Measurements from ENCODE around the gene TLK1. TPM values are rescaled to one million over a fixed set of nuclear protein-coding genes. Genes with fewer than 3 reads are reported as not detected.

Gene TLK1
- total RNA-seq: 10 to 100 TPM; 26.3 to 77.4 (median 62.8) TPM
- 10 to 100 TPM; 15.9 to 24.6 TPM for polyA plus RNA-seq
- long read RNA-seq, donor 1, partial matches to known transcripts: 33 of 48 reads
- long read RNA-seq, donor 1, other reads (novel, unspliced or antisense): 15 of 48 reads
- long read RNA-seq, donor 2, full-length matches to known transcripts: 4 of 4 reads
- long read RNA-seq, donor 2, partial matches to known transcripts: 0 of 4 reads
- long read RNA-seq, donor 2, other reads (novel, unspliced or antisense): 0 of 4 reads
- long read RNA-seq, donor 3, full-length matches to known transcripts: 35 of 48 reads
- long read RNA-seq, donor 3, partial matches to known transcripts: 2 of 48 reads
- long read RNA-seq, donor 3, other reads (novel, unspliced or antisense): 11 of 48 reads

GRCh38 chr2:171160119-171160955 lies at the start of gene TLK1:
Gene TLK1, minus strand, starts transcription at chr2:171160893. Its CDS starts 465 bp downstream, at chr2:171160428.
- intact Hi-C loops (cut with DNase I): loop anchor here in 2 of 4 donors (5.0 to 10.0 kb wide), 3 partner anchors 188 to 274 kb away; partner anchors contain the start of genes DCAF17 (in 1 of the 2) and METTL8 (in 1 of the 2)

GRCh38 chr2:171210216-171210863 lies 49.6 kb upstream of the TLK1 start:
- Histone ChIP-seq H3K4me1 (ENCODE audit: insufficient read depth) (no peaks in the 10 kb centered on the region), H3K27ac (no peak overlapping the region), H3K27me3 (no peaks in the 10 kb centered on the region), H3K36me3 (no peaks in the 10 kb centered on the region), H3K9me3 (no peaks in the 10 kb centered on the region), H3K4me3 (no peak overlapping the region)
- 78 to 82% (median 81%) methylated on average over 9 of the region's 9 CpGs for WGBS, 3 donors
- intact Hi-C loops (cut with DNase I): no loop called here
- TF ChIP-seq CTCF (IDR thresholded peaks at IDR 0.05) (no peak), EP300 (IDR thresholded peaks at IDR 0.05) (no peak), POLR2A (IDR thresholded peaks at IDR 0.05) (no peak)
- DNase-seq: no peak

More at GRCh38 chr2:171160119-171160955, at the start of gene TLK1:
- DNase-seq: peak; percentile 66 to 81 (median 74)
- no peaks in the 10 kb centered on the region for H3K36me3 ChIP-seq
- no peaks in the 10 kb centered on the region for H3K27me3 ChIP-seq
- peak; percentile 55 for TF ChIP-seq POLR2A (IDR thresholded peaks at IDR 0.05)
- TF ChIP-seq CTCF (IDR thresholded peaks at IDR 0.05): no peak
- TF ChIP-seq EP300 (IDR thresholded peaks at IDR 0.05): no peak
- no peaks in the 10 kb centered on the region for H3K4me1 ChIP-seq (ENCODE audit: insufficient read depth)
- peak within 1 kb of the TSS; percentile 98 to 99 for H3K27ac ChIP-seq
- H3K4me3 ChIP-seq: peak within 1 kb of the TSS; percentile 83
- 0 to 1% (median 0%) methylated on average over 63 to 96 of the region's 97 CpGs for WGBS, 3 donors
- no peaks in the 10 kb centered on the region for H3K9me3 ChIP-seq

GRCh38 chr2:171208657-171209056 lies 48.0 kb upstream of the TLK1 start:
- H3K36me3 ChIP-seq: no peaks in the 10 kb centered on the region
- intact Hi-C loops (cut with DNase I): no loop called here
- no peaks in the 10 kb centered on the region for H3K9me3 ChIP-seq
- H3K4me3 ChIP-seq: no peak overlapping the region
- H3K27ac ChIP-seq: no peak overlapping the region
- H3K4me1 ChIP-seq (ENCODE audit: insufficient read depth): no peaks in the 10 kb centered on the region
- no peak for TF ChIP-seq POLR2A (IDR thresholded peaks at IDR 0.05)
- TF ChIP-seq CTCF (IDR thresholded peaks at IDR 0.05): no peak
- no peak for TF ChIP-seq EP300 (IDR thresholded peaks at IDR 0.05)
- no peaks in the 10 kb centered on the region for H3K27me3 ChIP-seq
- DNase-seq: no peak

- no peaks in the 10 kb centered on the region for H3K27me3 ChIP-seq
- 94 to 96% (median 94%) methylated on average over 2 of the region's 2 CpGs for WGBS, 3 donors
- no peaks in the 10 kb centered on the region for H3K36me3 ChIP-seq
- H3K9me3 ChIP-seq: no peaks in the 10 kb centered on the region
- intact Hi-C loops (cut with DNase I): no loop called here
- H3K27ac ChIP-seq: no peak overlapping the region
- H3K4me3 ChIP-seq: no peak overlapping the region
- no peak for DNase-seq
- TF ChIP-seq POLR2A (IDR thresholded peaks at IDR 0.05): no peak
- TF ChIP-seq CTCF (IDR thresholded peaks at IDR 0.05): no peak
- TF ChIP-seq EP300 (IDR thresholded peaks at IDR 0.05): no peak
- no peaks in the 10 kb centered on the region for H3K4me1 ChIP-seq (ENCODE audit: insufficient read depth)
These were observed 45.9 kb upstream of the TLK1 start for GRCh38 chr2:171206422-171207115.
